IMR-90 (cell line): Measurements from ENCODE around the gene CPLX1. TPM values are rescaled to one million over a fixed set of nuclear protein-coding genes. Genes with fewer than 3 reads are reported as not detected.

Source experiments
- ATAC-seq: fragments of 200-7000 bp; cut with Tn5 transposase; 2 replicates; pipeline ENCODE4 v1.9.1; 2020; ENCODE audit warnings: low read depth, mild to moderate bottlenecking, moderate library complexity
- BruUV-seq: library from RNA; stranded (reverse); fragments of 400-500 nt; replicated peaks from 2 replicates; lab custom pipeline; 2021; lab: Mats Ljungman, UMichigan
- CTCF ChIA-PET: fragments of 300-600 bp; formaldehyde crosslinking; extraction: SDS; loops from one replicate; lab custom pipeline; 2021; ENCODE audit warnings: antibody characterized with exemption; lab: Yijun Ruan, JAX
- POLR2A ChIA-PET: fragments of 300-600 bp; sonication (Branson Sonifier 250); formaldehyde crosslinking; loops from one replicate; lab custom pipeline; 2022; ENCODE audit warnings: antibody characterized with exemption; ENCODE audit not compliant: unreplicated experiment; lab: Charles Lee
- DNase-seq: peaks from one replicate; pipeline ENCODE4 v3.0.0; 2013
- H2AFZ ChIP-seq: replicated peaks from 2 replicates; pipeline ENCODE3; 2013; ENCODE audit warnings: low read length, mild to moderate bottlenecking; ENCODE audit not compliant: poor library complexity
- H2AK5ac ChIP-seq: 2 replicates; pipeline ENCODE4 v1.6.1; 2013; ENCODE audit warnings: low read depth, low read length, inconsistent platforms
- H2AK9ac ChIP-seq: replicated peaks from 2 replicates; pipeline ENCODE3; 2013; ENCODE audit warnings: mild to moderate bottlenecking, low read depth, low read length, moderate library complexity; ENCODE audit not compliant: poor library complexity
- H2BK120ac ChIP-seq: 2 replicates; pipeline ENCODE4 v1.6.1; 2013; ENCODE audit warnings: low read depth, low read length, inconsistent platforms
- H2BK15ac ChIP-seq: 3 replicates; pipeline ENCODE4 v1.6.1; 2013; ENCODE audit warnings: low read depth, low read length, inconsistent platforms
- H2BK20ac ChIP-seq: 2 replicates; pipeline ENCODE4 v1.6.1; 2013; ENCODE audit warnings: low read depth, mild to moderate bottlenecking, inconsistent platforms, low read length, moderate library complexity
- H2BK5ac ChIP-seq: 2 replicates; pipeline ENCODE4 v1.6.1; 2013; ENCODE audit warnings: mild to moderate bottlenecking, low read depth, low read length, inconsistent platforms; ENCODE audit not compliant: poor library complexity, severe bottlenecking
- H3K14ac ChIP-seq: replicated peaks from 2 replicates; pipeline ENCODE4 v1.6.1; 2013; ENCODE audit warnings: low read depth, low read length, inconsistent platforms
- H3K18ac ChIP-seq: 2 replicates; pipeline ENCODE4 v1.6.1; 2013; ENCODE audit warnings: low read depth, low read length, control low read depth
- H3K23ac ChIP-seq: 2 replicates; pipeline ENCODE4 v1.6.1; 2013; ENCODE audit warnings: low read depth, low read length, inconsistent platforms
- H3K27ac ChIP-seq: 2 replicates; pipeline ENCODE4 v1.5.1; 2013; ENCODE audit warnings: mild to moderate bottlenecking, control low read depth, low read length; ENCODE audit not compliant: insufficient read depth
- H3K27me3 ChIP-seq: 2 replicates; pipeline ENCODE4 v1.6.1; 2013; ENCODE audit warnings: low read length; ENCODE audit not compliant: control insufficient read depth, insufficient read depth
- H3K36me3 ChIP-seq: 2 replicates; pipeline ENCODE4 v1.6.1; 2013; ENCODE audit warnings: low read length, mixed read lengths; ENCODE audit not compliant: control insufficient read depth, insufficient read depth
- H3K4ac ChIP-seq: 2 replicates; pipeline ENCODE4 v1.6.1; 2013; ENCODE audit warnings: low read depth, low read length, inconsistent platforms
- H3K4me1 ChIP-seq: 2 replicates; pipeline ENCODE4 v1.6.1; 2013; ENCODE audit warnings: low read length, mixed read lengths; ENCODE audit not compliant: control insufficient read depth, insufficient read depth
- H3K4me2 ChIP-seq: 2 replicates; pipeline ENCODE4 v1.6.1; 2013; ENCODE audit warnings: low read depth, mild to moderate bottlenecking, control low read depth, low read length, moderate library complexity
- H3K4me3 ChIP-seq: 2 replicates; pipeline ENCODE4 v1.5.1; 2013; ENCODE audit warnings: low read depth, mild to moderate bottlenecking, control low read depth, low read length, moderate library complexity; ENCODE audit not compliant: insufficient read depth
- H3K56ac ChIP-seq: 2 replicates; pipeline ENCODE4 v1.6.1; 2013; ENCODE audit warnings: low read length, inconsistent platforms; ENCODE audit not compliant: insufficient read depth; ENCODE audit errors: extremely low read depth
- H3K79me1 ChIP-seq, 2 experiments: 2 replicates each; pipeline ENCODE4 v1.6.1; 2013; ENCODE audit warnings: low read length in 2 of 2, inconsistent platforms in 1 of 2, low read depth in 1 of 2
- H3K9ac ChIP-seq: 2 replicates; pipeline ENCODE4 v1.6.1; 2013; ENCODE audit warnings: low read depth, low read length, control low read depth
- H3K9me1 ChIP-seq: 2 replicates; pipeline ENCODE4 v1.6.1; 2013; ENCODE audit warnings: low read length, inconsistent platforms; ENCODE audit not compliant: insufficient read depth
- H3K9me3 ChIP-seq: 2 replicates; pipeline ENCODE4 v1.6.1; 2013; ENCODE audit warnings: low read length; ENCODE audit not compliant: control insufficient read depth, insufficient read depth
- H4K20me1 ChIP-seq: 2 replicates; pipeline ENCODE4 v1.6.1; 2013; ENCODE audit warnings: low read length, inconsistent platforms; ENCODE audit not compliant: insufficient read depth
- H4K5ac ChIP-seq: 2 replicates; pipeline ENCODE4 v1.6.1; 2013; ENCODE audit warnings: mild to moderate bottlenecking, low read depth, low read length, control low read depth
- H4K8ac ChIP-seq, 2 experiments: 2 replicates each; pipeline ENCODE4 v1.6.1; 2013; ENCODE audit warnings: low read depth in 2 of 2, low read length in 2 of 2, control low read depth in 1 of 2, inconsistent platforms in 1 of 2
- H4K91ac ChIP-seq: 2 replicates; pipeline ENCODE4 v1.6.1; 2013; ENCODE audit warnings: low read depth, low read length, inconsistent platforms; ENCODE audit not compliant: insufficient read depth
- BHLHE40 ChIP-seq: fragments of 150-350 bp; IDR thresholded peaks from 2 replicates; pipeline ENCODE4 v1.6.1; 2016; ENCODE audit warnings: mild to moderate bottlenecking, low read depth, low read length
- CEBPB ChIP-seq: IDR thresholded peaks from 2 replicates; pipeline ENCODE4 v1.6.1; 2012; ENCODE audit warnings: low read depth, low read length, improper control_type of control experiment
- CHD1 ChIP-seq: IDR thresholded peaks from 2 replicates; pipeline ENCODE4 v1.6.1; 2012; ENCODE audit warnings: low read depth, low read length, improper control_type of control experiment
- CTCF ChIP-seq: conservative IDR thresholded peaks from 2 replicates; pipeline ENCODE4 v1.5.1; 2012; ENCODE audit warnings: mild to moderate bottlenecking, low read depth, low read length, improper control_type of control experiment
- ELK1 ChIP-seq: fragments of 150-350 bp; IDR thresholded peaks from 2 replicates; pipeline ENCODE4 v1.6.1; 2016; ENCODE audit warnings: low read depth, mild to moderate bottlenecking, low read length, moderate library complexity, borderline replicate concordance
- MAFK ChIP-seq: IDR thresholded peaks from 2 replicates; pipeline ENCODE4 v1.6.1; 2012; ENCODE audit warnings: low read depth, low read length, improper control_type of control experiment
- MAZ ChIP-seq: IDR thresholded peaks from 2 replicates; pipeline ENCODE4 v1.6.1; 2012; ENCODE audit warnings: low read depth, mild to moderate bottlenecking, low read length, improper control_type of control experiment, moderate library complexity, borderline replicate concordance
- MXI1 ChIP-seq: IDR thresholded peaks from 2 replicates; pipeline ENCODE4 v1.6.1; 2012; ENCODE audit warnings: low read depth, mild to moderate bottlenecking, low read length, moderate library complexity, borderline replicate concordance
- NFE2L2 ChIP-seq: fragments of 150-350 bp; IDR thresholded peaks from 2 replicates; pipeline ENCODE4 v1.6.1; 2016; ENCODE audit warnings: low read depth, mild to moderate bottlenecking, low read length
- POLR2A ChIP-seq: IDR thresholded peaks from 2 replicates; pipeline ENCODE4 v1.6.1; 2012; ENCODE audit warnings: mild to moderate bottlenecking, low read depth, low read length
- RAD21 ChIP-seq: IDR thresholded peaks from 2 replicates; pipeline ENCODE4 v1.6.1; 2012; ENCODE audit warnings: low read length, improper control_type of control experiment
- RFX5 ChIP-seq: IDR thresholded peaks from 2 replicates; pipeline ENCODE4 v1.8.0; 2012; ENCODE audit warnings: low read depth, mild to moderate bottlenecking, low read length, moderate library complexity
- SMC3 ChIP-seq: fragments of 150-350 bp; IDR thresholded peaks from 2 replicates; pipeline ENCODE4 v1.6.1; 2016; ENCODE audit warnings: low read depth, mild to moderate bottlenecking, antibody characterized with exemption, low read length, moderate library complexity
- USF2 ChIP-seq: fragments of 150-350 bp; IDR thresholded peaks from 2 replicates; pipeline ENCODE4 v1.6.1; 2017; ENCODE audit warnings: mild to moderate bottlenecking, antibody characterized with exemption, low read length, low read depth
- WGBS, 2 experiments: methylation state at CpG; one replicate each; pipeline versions ENCODE4 v1.1.5 to v1.1.7; 2013; ENCODE audit warnings: missing lambda C conversion rate in 2 of 2; ENCODE audit not compliant: insufficient read length in 1 of 2; ENCODE audit errors: extremely low coverage in 2 of 2; 5-methylcytosine and 5-hydroxymethylcytosine counted together
- dilution Hi-C: fragments of 300-500 bp; cut with HindIII; formaldehyde crosslinking; loops from one replicate; pipeline ENCODE4 v1.14.3; 2018; ENCODE audit warnings: low sequenced_read_pairs; ENCODE audit not compliant: unreplicated experiment
- in situ Hi-C: fragments of 300-500 bp; cut with MboI; formaldehyde crosslinking; loops from 3 replicates; pipeline ENCODE4 v1.14.3; 2019; ENCODE audit warnings: low sequenced_read_pairs, inconsistent platforms, mixed read lengths
- intact Hi-C: fragments of 100-400 bp; cut with micrococcal nuclease; formaldehyde crosslinking; loops from 2 replicates; pipeline ENCODE4 v1.10.0; 2022
- polyA plus RNA-seq, 3 experiments: library from polyadenylated mRNA; depleted of rRNA; stranded (reverse); fragments of >200 nt; gene quantifications; 2 replicates each; pipeline ENCODE4 v1.2.3, GENCODE V29; 2012; ENCODE audit warnings: low replicate concordance in 1 of 3
- total RNA-seq: library from RNA; depleted of rRNA; stranded (reverse); fragments of >200 nt; gene quantifications from 2 replicates; pipeline ENCODE4 v1.2.3, GENCODE V29; 2012

CPLX1 gene
- total and polyA plus RNA-seq, 2 of the 4 experiments (the other 2 are of a cell fraction) = 0.05 TPM; not detected in 1

GRCh38 chr4:848803-849477, 23.0 kb upstream of the CPLX1 start:
- H2AK5ac ChIP-seq = no peak overlapping the region
- H3K4me3 ChIP-seq = no peak overlapping the region
- H3K27me3 ChIP-seq = no peaks in the 10 kb centered on the region
- H3K4me1 ChIP-seq = peaks cover 8% of the 10 kb centered on the region; the same call in 1 of the 2 replicates
- peaks cover 39% of the 10 kb centered on the region for H3K36me3 ChIP-seq
- 84% methylated on average over 11 of the region's 27 CpGs; no CpG with 5 or more reads in 1 of the 2 experiments for WGBS, 2 experiments
- no peak overlapping the region for H2AK9ac ChIP-seq
- DNase-seq (no peak), ATAC-seq (no peak)
- no peaks in the 10 kb centered on the region for H3K9me3 ChIP-seq
- H2BK120ac ChIP-seq = no peak overlapping the region
- H3K18ac ChIP-seq = no peak overlapping the region
- no peaks in the 10 kb centered on the region for H3K9me1 ChIP-seq
- H3K23ac ChIP-seq = no peak overlapping the region
- H3K4me2 ChIP-seq = no peak overlapping the region
- TF ChIP-seq MAZ (no peak), CHD1 (no peak), RAD21 (no peak), USF2 (no peak), POLR2A (no peak), SMC3 (no peak), RFX5 (no peak), MXI1 (no peak), NFE2L2 (no peak), CEBPB (no peak), BHLHE40 (no peak), MAFK (no peak), ELK1 (no peak), CTCF (no peak)
- ChIA-PET POLR2A (no interaction called here), CTCF (no interaction called here)
- no peak overlapping the region for H3K14ac ChIP-seq
- no peak overlapping the region for H2BK20ac ChIP-seq
- H4K5ac ChIP-seq = no peak overlapping the region
- BruUV-seq = no TSS peak
- H2BK15ac ChIP-seq = no peak overlapping the region
- dilution Hi-C loops = no loop called here
- no peak overlapping the region for H2AFZ ChIP-seq
- H3K4ac ChIP-seq = no peak overlapping the region
- intact Hi-C loops = no loop called here
- no peak overlapping the region for H4K91ac ChIP-seq
- H4K8ac ChIP-seq = no peak overlapping the region
- H3K79me1 ChIP-seq = no peaks in the 10 kb centered on the region
- H3K9ac ChIP-seq = no peak overlapping the region
- no peak overlapping the region for H2BK5ac ChIP-seq
- no peaks in the 10 kb centered on the region; the same call in 1 of the 2 replicates for H4K20me1 ChIP-seq
- in situ Hi-C loops = no loop called here
- H3K27ac ChIP-seq = no peak overlapping the region
- H3K56ac ChIP-seq = no peak overlapping the region
